HG03575 (cell line): ENCODE data around the gene MLPH.
"Not testable (repeated sequence)": the region's sequence is repeated elsewhere in the genome, so short reads cannot be mapped to it uniquely, and the experiment has no call there.

Experiments
- ATAC-seq: cut with Tn5 transposase; IDR thresholded peaks from one replicate; pipeline ENCODE4 v1.9.1; 2021; ENCODE audit not compliant: unreplicated experiment, insufficient number of reproducible peaks, low FRiP score; ENCODE audit errors: extremely low read depth

MLPH gene

DNA sequence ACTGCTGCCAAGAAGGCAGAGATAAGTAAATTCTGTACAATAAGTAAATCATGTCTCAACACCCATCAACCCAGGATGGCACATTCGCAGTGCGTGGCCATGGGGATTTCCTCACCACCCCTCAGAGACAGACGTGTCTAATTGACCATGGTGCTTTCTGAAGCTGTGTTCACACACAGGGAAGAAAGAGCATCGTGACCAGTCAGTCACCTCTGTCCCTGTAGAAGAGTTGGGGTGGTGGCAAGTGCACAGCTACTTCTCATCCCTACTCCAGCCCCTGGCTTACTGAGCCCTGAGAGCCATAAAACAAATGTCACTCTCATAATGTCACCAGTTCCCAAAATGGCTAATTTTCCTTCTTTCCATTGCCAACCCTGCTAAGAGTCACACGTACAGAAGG lies 31.3 kb upstream of the MLPH start:
- no peak for ATAC-seq

DNA sequence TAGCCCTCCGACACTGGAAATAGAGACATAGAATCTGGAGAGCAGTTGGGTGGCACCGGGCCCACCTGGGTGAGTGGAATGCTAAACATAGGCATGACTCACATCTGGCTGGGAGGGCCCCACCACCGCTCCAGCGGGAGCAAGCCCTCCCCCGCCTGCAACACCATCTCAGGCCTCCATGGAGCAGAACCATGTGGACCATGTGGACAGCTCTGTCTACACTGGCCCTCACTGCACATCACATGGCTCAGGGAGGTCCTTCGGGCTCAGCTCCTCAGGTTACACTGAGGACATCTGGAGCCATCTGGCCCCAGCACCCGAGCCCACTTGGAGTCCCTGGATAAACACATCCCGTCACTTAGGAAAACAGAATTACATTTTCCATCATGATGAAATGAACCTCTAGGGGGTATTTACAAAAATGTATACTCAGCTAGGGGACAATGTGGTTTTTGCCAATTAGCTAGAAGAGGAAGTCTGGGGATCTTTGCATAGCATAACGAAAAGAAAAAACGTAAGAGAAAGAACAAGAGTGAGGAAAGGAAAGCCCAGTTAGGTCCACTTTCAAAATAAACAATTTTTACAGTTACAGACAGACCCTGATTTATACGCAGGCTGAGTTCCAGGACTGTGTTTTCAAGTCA lies 30.7 kb upstream of the MLPH start:
- no peak for ATAC-seq

DNA sequence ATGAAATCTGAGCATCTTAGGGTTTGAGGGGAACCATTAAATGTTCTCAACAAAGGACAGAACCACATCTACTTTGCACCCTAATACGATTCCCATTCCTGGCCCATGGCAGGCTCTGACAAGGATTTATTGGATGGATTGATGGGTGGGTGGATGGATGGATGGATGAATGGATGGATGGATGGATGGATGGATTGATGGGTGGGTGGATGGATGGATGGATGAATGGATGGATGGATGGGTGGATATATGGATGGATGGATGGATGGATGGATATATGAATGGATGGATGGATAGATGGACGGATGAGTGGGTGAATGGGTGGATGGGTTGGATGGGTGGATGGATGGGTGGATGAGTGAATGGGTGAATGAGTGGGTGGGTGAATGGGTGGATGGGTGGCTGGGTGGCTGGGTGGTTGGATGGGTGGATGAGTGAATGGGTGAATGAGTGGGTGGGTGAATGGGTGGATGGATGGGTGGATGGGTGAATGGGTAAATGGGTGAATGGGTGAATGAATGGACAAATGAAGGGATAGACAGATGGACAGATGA lies 29.6 kb upstream of the MLPH start:
- ATAC-seq = no peak

- ATAC-seq = no peak
Measured at GRCh38 chr2:237458519-237458918, 28.5 kb upstream of the MLPH start.

GRCh38 chr2:237459226-237459625 lies 27.8 kb upstream of the MLPH start:
- no peak for ATAC-seq

GRCh38 chr2:237459741-237460174 lies 27.3 kb upstream of the MLPH start:
- ATAC-seq = no peak

DNA sequence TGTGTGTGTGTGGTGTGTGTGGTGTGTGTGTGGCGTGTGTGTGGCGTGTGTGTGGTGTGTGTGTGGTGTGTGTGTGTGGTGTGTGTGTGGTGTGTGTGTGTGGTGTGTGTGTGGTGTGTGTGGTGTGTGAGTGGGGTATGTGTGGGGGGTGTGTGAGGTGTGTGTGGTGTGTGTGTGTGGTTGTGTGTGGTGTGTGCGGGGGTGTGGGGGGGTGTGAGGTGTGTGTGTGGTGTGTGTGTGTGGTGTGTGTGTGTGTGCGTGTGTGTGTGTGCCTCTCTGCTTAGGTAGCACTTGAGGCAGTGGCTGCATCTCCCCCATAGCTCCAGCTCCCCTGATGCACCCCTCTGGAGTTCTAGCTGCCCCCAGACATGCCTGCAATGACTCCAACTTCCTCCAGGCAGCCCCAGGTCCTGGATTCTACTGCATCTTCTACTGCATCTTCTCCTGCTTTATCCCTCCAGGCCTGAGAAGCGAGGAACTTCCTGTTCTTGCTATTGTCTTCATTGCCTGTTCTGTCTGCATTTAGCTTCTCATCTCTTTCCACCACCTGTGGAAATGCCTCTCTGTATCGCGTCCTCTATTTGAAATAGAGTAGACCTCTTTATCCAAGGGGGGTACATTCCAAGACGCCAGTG lies 22.2 kb upstream of the MLPH start:
- ATAC-seq = no peak

- no peak for ATAC-seq
Measured at GRCh38 chr2:237465515-237466148, 21.4 kb upstream of the MLPH start.

GRCh38 chr2:237466211-237466610 lies 20.8 kb upstream of the MLPH start:
- no peak for ATAC-seq

GRCh38 chr2:237467447-237468179 lies 19.4 kb upstream of the MLPH start:
- no peak for ATAC-seq

DNA sequence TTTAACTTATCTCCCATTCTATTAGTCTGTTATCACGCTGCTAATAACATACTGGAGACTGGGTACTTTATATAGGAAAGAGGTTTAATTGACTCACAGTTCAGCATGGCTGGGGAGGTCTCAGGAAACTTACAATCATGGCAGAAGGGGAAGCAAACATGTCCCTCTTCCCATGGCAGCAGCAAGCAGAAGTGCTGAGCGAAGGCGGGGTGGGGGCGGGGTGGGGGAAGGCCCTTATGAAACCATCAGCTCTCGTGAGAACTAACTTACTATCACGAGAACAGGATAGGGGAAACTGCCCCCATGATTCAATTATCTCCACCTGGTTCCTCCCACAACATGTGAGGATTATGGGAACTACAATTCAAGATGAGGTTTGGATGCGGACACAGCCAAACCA lies 17.6 kb upstream of the MLPH start:
- not testable (repeated sequence) for ATAC-seq

- ATAC-seq = no peak
Measured at GRCh38 chr2:237469849-237470248, 17.2 kb upstream of the MLPH start.

DNA sequence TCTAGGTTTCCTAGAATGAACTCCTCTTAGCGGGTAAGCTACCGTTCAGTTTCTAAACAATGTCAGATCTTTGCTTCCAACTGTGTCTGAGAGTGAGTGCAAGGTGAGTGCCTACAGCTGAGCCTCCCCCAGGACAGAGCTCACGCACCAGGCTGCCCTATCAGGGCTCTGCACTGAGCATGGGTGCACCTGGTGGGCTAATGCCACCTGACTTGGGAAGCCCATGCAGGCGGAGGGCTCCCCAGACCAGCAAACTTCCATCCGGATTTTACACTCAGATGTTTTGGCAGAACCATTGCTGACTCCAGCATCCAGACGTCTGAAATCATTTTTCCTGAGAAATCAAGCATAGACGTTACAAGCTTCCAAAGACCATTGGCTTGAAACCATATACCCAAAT lies 16.1 kb upstream of the MLPH start:
- ATAC-seq = no peak

- ATAC-seq = no peak
Measured at GRCh38 chr2:237471438-237472186, 15.4 kb upstream of the MLPH start.

DNA sequence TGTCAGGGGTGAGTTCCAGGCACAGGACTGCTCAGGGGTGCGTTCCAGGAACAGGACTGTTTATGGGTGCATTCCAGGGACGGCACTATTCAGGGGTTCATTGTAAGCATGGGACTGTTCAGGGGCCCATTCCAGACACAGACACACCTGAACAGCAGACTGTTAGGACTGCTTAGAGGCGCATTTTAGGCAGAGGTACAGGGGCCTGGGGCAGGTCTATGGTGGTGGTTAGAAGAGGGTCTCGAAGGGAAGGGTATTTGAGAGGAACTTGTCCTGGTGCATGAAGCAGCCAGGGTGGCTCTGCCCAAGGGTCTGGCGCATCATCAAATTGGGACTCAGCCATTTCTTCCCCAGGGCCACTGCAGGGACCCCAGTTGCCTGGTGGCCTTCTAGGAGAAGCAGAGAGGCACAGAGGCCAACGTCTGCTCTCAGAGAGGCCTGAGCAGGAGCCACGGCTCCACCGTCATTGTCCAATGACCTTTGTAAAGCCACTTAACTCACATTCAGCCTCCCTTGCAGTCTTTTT lies 14.8 kb upstream of the MLPH start:
- no peak for ATAC-seq

DNA sequence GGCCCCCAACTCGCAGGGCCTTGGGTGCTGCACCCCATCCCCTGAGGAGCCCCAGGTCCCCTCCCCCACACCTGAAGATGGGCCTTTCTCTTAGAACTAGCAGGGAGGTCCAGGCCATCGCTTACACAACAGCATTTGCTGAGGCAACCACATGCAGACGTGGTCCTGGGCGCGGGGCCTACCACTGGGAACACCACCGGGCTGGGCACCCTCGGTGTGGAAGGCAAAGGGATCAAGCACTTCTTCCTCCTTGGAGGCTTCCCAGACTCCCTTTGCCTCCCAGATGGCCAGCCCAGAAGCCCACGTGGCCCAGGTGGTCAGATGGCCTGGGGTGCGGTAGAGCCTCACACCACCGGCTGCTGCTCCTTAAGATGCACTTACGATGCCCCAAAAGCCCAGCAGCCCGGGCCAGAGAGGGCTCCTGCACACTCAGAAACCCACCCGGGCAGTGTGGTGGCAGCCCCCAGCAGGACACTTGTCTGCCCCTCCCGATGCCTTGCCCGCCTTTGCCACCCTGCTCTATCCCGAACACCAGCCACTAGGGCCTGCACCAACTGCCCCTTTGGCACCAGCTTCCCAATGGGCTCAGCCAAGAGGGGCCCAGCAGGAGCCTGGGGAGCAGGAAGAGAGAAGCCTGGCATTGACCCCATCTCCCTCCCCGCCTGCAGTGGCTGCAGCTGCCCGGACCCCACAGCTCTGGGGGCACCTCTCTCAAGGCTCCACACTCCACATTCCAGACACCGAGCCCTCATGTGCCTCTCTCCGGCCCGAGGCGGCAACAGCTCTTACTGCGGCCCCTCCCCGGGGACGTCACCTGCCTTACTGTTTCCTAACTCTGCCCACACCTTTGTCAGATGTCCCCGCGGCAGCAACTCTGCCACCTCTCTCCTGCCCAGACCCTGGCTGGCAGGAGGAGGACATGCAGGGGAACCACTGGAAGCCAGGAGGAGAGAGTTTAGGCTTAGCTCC lies 13.9 kb upstream of the MLPH start:
- ATAC-seq = no peak

GRCh38 chr2:237473878-237474441 lies 13.1 kb upstream of the MLPH start:
- ATAC-seq = no peak
